ENCODE data around the gene MYL12A.
A peak's percentile ranks its signal among the peaks of the same experiment; 100 is the strongest.

MYL12A gene

GRCh38 chr18:3223356-3223755 lies 24.2 kb upstream of the MYL12A start:
- no peak overlapping the region for H3K9ac ChIP-seq (ENCODE audit: low read length in 5 of 5)
- no peaks in the 10 kb centered on the region for H3K36me3 ChIP-seq (ENCODE audit: control insufficient read depth in 5 of 5, insufficient read depth in 5 of 5, low read length in 5 of 5)
- H3K4me3 ChIP-seq (ENCODE audit: low read depth in 1 of 5, low read length in 5 of 5), result no peak overlapping the region
- H3K4me1 ChIP-seq (ENCODE audit: control insufficient read depth in 5 of 5, insufficient read depth in 5 of 5, low read length in 5 of 5), result peaks cover 0 to 37% (median 28%) of the 10 kb centered on the region in 5 donors
- no peak overlapping the region for H3K27ac ChIP-seq (ENCODE audit: low read depth, low read length)
- H3K27me3 ChIP-seq (ENCODE audit: control insufficient read depth in 5 of 5, insufficient read depth in 4 of 5, low read length in 5 of 5), result no peaks in the 10 kb centered on the region
- H3K9me3 ChIP-seq (ENCODE audit: control insufficient read depth in 5 of 5, low read length in 5 of 5), result no peaks in the 10 kb centered on the region

GRCh38 chr18:3224223-3224622 lies 23.4 kb upstream of the MYL12A start:
- H3K36me3 ChIP-seq (ENCODE audit: control insufficient read depth in 5 of 5, insufficient read depth in 5 of 5, low read length in 5 of 5), result no peaks in the 10 kb centered on the region
- H3K9me3 ChIP-seq (ENCODE audit: control insufficient read depth in 5 of 5, low read length in 5 of 5), result no peaks in the 10 kb centered on the region
- no peak overlapping the region for H3K27ac ChIP-seq (ENCODE audit: low read depth, low read length)
- H3K4me3 ChIP-seq (ENCODE audit: low read depth in 1 of 5, low read length in 5 of 5), result no peak overlapping the region
- H3K4me1 ChIP-seq (ENCODE audit: control insufficient read depth in 5 of 5, insufficient read depth in 5 of 5, low read length in 5 of 5), result peaks cover 0 to 36% (median 23%) of the 10 kb centered on the region in 5 donors
- no peak overlapping the region for H3K9ac ChIP-seq (ENCODE audit: low read length in 5 of 5)
- no peaks in the 10 kb centered on the region for H3K27me3 ChIP-seq (ENCODE audit: control insufficient read depth in 5 of 5, insufficient read depth in 4 of 5, low read length in 5 of 5)

GRCh38 chr18:3225588-3225987 lies 22.0 kb upstream of the MYL12A start:
- Histone ChIP-seq H3K36me3 (ENCODE audit: control insufficient read depth in 5 of 5, insufficient read depth in 5 of 5, low read length in 5 of 5) (no peaks in the 10 kb centered on the region), H3K9ac (ENCODE audit: low read length in 5 of 5) (no peak overlapping the region), H3K27ac (ENCODE audit: low read depth, low read length) (peak overlapping the region; percentile 91), H3K4me3 (ENCODE audit: low read depth in 1 of 5, low read length in 5 of 5) (no peak overlapping the region), H3K9me3 (ENCODE audit: control insufficient read depth in 5 of 5, low read length in 5 of 5) (no peaks in the 10 kb centered on the region), H3K27me3 (ENCODE audit: control insufficient read depth in 5 of 5, insufficient read depth in 4 of 5, low read length in 5 of 5) (no peaks in the 10 kb centered on the region), H3K4me1 (ENCODE audit: control insufficient read depth in 5 of 5, insufficient read depth in 5 of 5, low read length in 5 of 5) (peaks cover 0 to 28% (median 19%) of the 10 kb centered on the region in 5 donors)

GRCh38 chr18:3226048-3226447 lies 21.6 kb upstream of the MYL12A start:
- Histone ChIP-seq H3K9me3 (ENCODE audit: control insufficient read depth in 5 of 5, low read length in 5 of 5) (no peaks in the 10 kb centered on the region), H3K27me3 (ENCODE audit: control insufficient read depth in 5 of 5, insufficient read depth in 4 of 5, low read length in 5 of 5) (no peaks in the 10 kb centered on the region), H3K4me1 (ENCODE audit: control insufficient read depth in 5 of 5, insufficient read depth in 5 of 5, low read length in 5 of 5) (peaks cover 0 to 28% (median 19%) of the 10 kb centered on the region in 5 donors), H3K9ac (ENCODE audit: low read length in 5 of 5) (peak overlapping the region in 1 of 5 donors; percentile 30), H3K36me3 (ENCODE audit: control insufficient read depth in 5 of 5, insufficient read depth in 5 of 5, low read length in 5 of 5) (no peaks in the 10 kb centered on the region), H3K27ac (ENCODE audit: low read depth, low read length) (peak overlapping the region; percentile 91), H3K4me3 (ENCODE audit: low read depth in 1 of 5, low read length in 5 of 5) (no peak overlapping the region)

- Histone ChIP-seq H3K27me3 (ENCODE audit: control insufficient read depth in 5 of 5, insufficient read depth in 4 of 5, low read length in 5 of 5) (no peaks in the 10 kb centered on the region), H3K9ac (ENCODE audit: low read length in 5 of 5) (no peak overlapping the region), H3K36me3 (ENCODE audit: control insufficient read depth in 5 of 5, insufficient read depth in 5 of 5, low read length in 5 of 5) (no peaks in the 10 kb centered on the region), H3K9me3 (ENCODE audit: control insufficient read depth in 5 of 5, low read length in 5 of 5) (no peaks in the 10 kb centered on the region), H3K4me1 (ENCODE audit: control insufficient read depth in 5 of 5, insufficient read depth in 5 of 5, low read length in 5 of 5) (peaks cover 0 to 26% (median 19%) of the 10 kb centered on the region in 5 donors), H3K4me3 (ENCODE audit: low read depth in 1 of 5, low read length in 5 of 5) (peak overlapping the region in 4 of 5 donors; percentile 11 to 35 (median 32)), H3K27ac (ENCODE audit: low read depth, low read length) (peak overlapping the region; percentile 91)
Measured at GRCh38 chr18:3230401-3231334, 16.9 kb upstream of the MYL12A start.

- no peaks in the 10 kb centered on the region for H3K27me3 ChIP-seq (ENCODE audit: control insufficient read depth in 5 of 5, insufficient read depth in 4 of 5, low read length in 5 of 5)
- peaks cover 0 to 20% (median 6%) of the 10 kb centered on the region in 5 donors for H3K4me1 ChIP-seq (ENCODE audit: control insufficient read depth in 5 of 5, insufficient read depth in 5 of 5, low read length in 5 of 5)
- H3K9ac ChIP-seq (ENCODE audit: low read length in 5 of 5), result no peak overlapping the region
- H3K36me3 ChIP-seq (ENCODE audit: control insufficient read depth in 5 of 5, insufficient read depth in 5 of 5, low read length in 5 of 5), result no peaks in the 10 kb centered on the region
- H3K9me3 ChIP-seq (ENCODE audit: control insufficient read depth in 5 of 5, low read length in 5 of 5), result no peaks in the 10 kb centered on the region
- no peak overlapping the region for H3K4me3 ChIP-seq (ENCODE audit: low read depth in 1 of 5, low read length in 5 of 5)
- H3K27ac ChIP-seq (ENCODE audit: low read depth, low read length), result no peak overlapping the region
Measured at GRCh38 chr18:3233004-3233403, 14.6 kb upstream of the MYL12A start.

- no peaks in the 10 kb centered on the region for H3K36me3 ChIP-seq (ENCODE audit: control insufficient read depth in 5 of 5, insufficient read depth in 5 of 5, low read length in 5 of 5)
- peaks cover 0 to 19% (median 3%) of the 10 kb centered on the region in 5 donors for H3K4me1 ChIP-seq (ENCODE audit: control insufficient read depth in 5 of 5, insufficient read depth in 5 of 5, low read length in 5 of 5)
- no peak overlapping the region for H3K4me3 ChIP-seq (ENCODE audit: low read depth in 1 of 5, low read length in 5 of 5)
- no peaks in the 10 kb centered on the region for H3K27me3 ChIP-seq (ENCODE audit: control insufficient read depth in 5 of 5, insufficient read depth in 4 of 5, low read length in 5 of 5)
- H3K9ac ChIP-seq (ENCODE audit: low read length in 5 of 5), result no peak overlapping the region
- no peak overlapping the region for H3K27ac ChIP-seq (ENCODE audit: low read depth, low read length)
- H3K9me3 ChIP-seq (ENCODE audit: control insufficient read depth in 5 of 5, low read length in 5 of 5), result no peaks in the 10 kb centered on the region
Measured at GRCh38 chr18:3233433-3234168, 14.0 kb upstream of the MYL12A start.

GRCh38 chr18:3234457-3234856 lies 13.1 kb upstream of the MYL12A start:
- no peaks in the 10 kb centered on the region for H3K36me3 ChIP-seq (ENCODE audit: control insufficient read depth in 5 of 5, insufficient read depth in 5 of 5, low read length in 5 of 5)
- no peak overlapping the region for H3K4me3 ChIP-seq (ENCODE audit: low read depth in 1 of 5, low read length in 5 of 5)
- H3K9ac ChIP-seq (ENCODE audit: low read length in 5 of 5), result no peak overlapping the region
- H3K9me3 ChIP-seq (ENCODE audit: control insufficient read depth in 5 of 5, low read length in 5 of 5), result no peaks in the 10 kb centered on the region
- H3K4me1 ChIP-seq (ENCODE audit: control insufficient read depth in 5 of 5, insufficient read depth in 5 of 5, low read length in 5 of 5), result peaks cover 0 to 15% (median 0%) of the 10 kb centered on the region in 5 donors
- H3K27ac ChIP-seq (ENCODE audit: low read depth, low read length), result no peak overlapping the region
- no peaks in the 10 kb centered on the region for H3K27me3 ChIP-seq (ENCODE audit: control insufficient read depth in 5 of 5, insufficient read depth in 4 of 5, low read length in 5 of 5)

GRCh38 chr18:3235846-3236245 lies 11.8 kb upstream of the MYL12A start:
- Histone ChIP-seq H3K4me3 (ENCODE audit: low read depth in 1 of 5, low read length in 5 of 5) (no peak overlapping the region), H3K27me3 (ENCODE audit: control insufficient read depth in 5 of 5, insufficient read depth in 4 of 5, low read length in 5 of 5) (no peaks in the 10 kb centered on the region), H3K9ac (ENCODE audit: low read length in 5 of 5) (no peak overlapping the region), H3K27ac (ENCODE audit: low read depth, low read length) (no peak overlapping the region), H3K36me3 (ENCODE audit: control insufficient read depth in 5 of 5, insufficient read depth in 5 of 5, low read length in 5 of 5) (no peaks in the 10 kb centered on the region), H3K9me3 (ENCODE audit: control insufficient read depth in 5 of 5, low read length in 5 of 5) (no peaks in the 10 kb centered on the region), H3K4me1 (ENCODE audit: control insufficient read depth in 5 of 5, insufficient read depth in 5 of 5, low read length in 5 of 5) (peaks cover 0 to 9% (median 0%) of the 10 kb centered on the region in 5 donors)

GRCh38 chr18:3236470-3236869 lies 11.1 kb upstream of the MYL12A start:
- no peak overlapping the region for H3K27ac ChIP-seq (ENCODE audit: low read depth, low read length)
- H3K9ac ChIP-seq (ENCODE audit: low read length in 5 of 5), result no peak overlapping the region
- H3K9me3 ChIP-seq (ENCODE audit: control insufficient read depth in 5 of 5, low read length in 5 of 5), result no peaks in the 10 kb centered on the region
- no peaks in the 10 kb centered on the region for H3K36me3 ChIP-seq (ENCODE audit: control insufficient read depth in 5 of 5, insufficient read depth in 5 of 5, low read length in 5 of 5)
- H3K27me3 ChIP-seq (ENCODE audit: control insufficient read depth in 5 of 5, insufficient read depth in 4 of 5, low read length in 5 of 5), result no peaks in the 10 kb centered on the region
- peaks cover 0 to 9% (median 0%) of the 10 kb centered on the region in 5 donors for H3K4me1 ChIP-seq (ENCODE audit: control insufficient read depth in 5 of 5, insufficient read depth in 5 of 5, low read length in 5 of 5)
- H3K4me3 ChIP-seq (ENCODE audit: low read depth in 1 of 5, low read length in 5 of 5), result no peak overlapping the region

All from subcutaneous abdominal adipose tissue (tissue), 5 donors.